Stimulated activated CD8-positive, alpha-beta memory T cell treated with anti-CD3 and anti-CD28 coated beads, Interleukin-7, amount 100 ng/mL, for 1 hour (primary cell): ENCODE data around the gene TTR.

Experiments
- DNase-seq, 2 donors: peaks; one replicate each; pipeline ENCODE4 v3.0.0-alpha.2; 2020; ENCODE audit warnings: low read depth in 2 of 2

TTR gene

DNA sequence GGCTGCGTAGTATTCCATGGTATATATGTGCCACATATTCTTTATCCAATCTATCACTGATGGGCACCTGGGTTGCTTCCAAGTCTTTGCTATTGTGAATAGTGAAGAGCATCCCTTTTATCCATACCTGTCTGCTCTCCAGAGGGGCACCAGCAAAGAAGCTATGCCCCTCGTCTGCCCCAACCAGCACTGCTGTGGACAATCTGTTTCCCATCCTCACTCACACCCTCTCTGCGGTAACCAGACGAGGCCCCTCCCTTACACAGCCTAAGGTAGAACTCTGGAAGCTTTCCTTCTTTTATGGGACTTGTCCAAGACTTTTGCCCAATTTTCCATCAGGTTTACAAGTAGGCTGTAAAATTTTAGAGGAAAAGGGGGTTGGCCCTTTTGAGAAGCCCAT, 24.9 kb downstream of the TTR start:
- no peak for DNase-seq

DNA sequence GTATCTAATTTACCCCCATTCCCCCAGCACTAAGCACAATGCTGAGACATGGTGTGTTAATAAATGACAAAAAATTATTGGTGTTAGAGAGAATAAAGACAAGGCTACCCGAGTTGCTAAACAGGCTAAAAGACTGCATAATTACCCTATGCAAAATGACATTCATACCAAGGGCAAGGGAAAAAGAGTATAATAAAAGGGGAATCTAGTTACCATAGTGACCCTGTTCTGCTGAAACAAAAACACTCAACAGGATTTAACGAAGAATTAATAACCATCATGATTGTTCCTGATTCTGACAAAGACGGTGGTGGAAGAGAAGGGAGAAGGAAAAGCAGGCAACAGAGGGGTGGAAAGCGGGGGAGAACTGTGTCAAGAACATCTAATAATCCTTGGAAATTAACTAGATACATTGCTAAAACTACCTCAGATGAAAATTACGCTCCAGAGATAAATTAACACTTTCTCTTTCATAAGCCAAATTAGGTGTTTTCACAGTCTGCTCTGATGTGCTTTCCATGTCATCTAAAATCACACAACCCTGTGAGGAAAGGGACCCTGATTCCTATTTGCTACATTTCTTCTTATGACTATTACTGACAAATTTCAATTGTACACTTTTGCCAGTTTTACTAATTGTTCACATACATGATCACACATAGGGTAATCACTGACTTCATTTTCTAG, 25.5 kb downstream of the TTR start:
- DNase-seq, result no peak

DNA sequence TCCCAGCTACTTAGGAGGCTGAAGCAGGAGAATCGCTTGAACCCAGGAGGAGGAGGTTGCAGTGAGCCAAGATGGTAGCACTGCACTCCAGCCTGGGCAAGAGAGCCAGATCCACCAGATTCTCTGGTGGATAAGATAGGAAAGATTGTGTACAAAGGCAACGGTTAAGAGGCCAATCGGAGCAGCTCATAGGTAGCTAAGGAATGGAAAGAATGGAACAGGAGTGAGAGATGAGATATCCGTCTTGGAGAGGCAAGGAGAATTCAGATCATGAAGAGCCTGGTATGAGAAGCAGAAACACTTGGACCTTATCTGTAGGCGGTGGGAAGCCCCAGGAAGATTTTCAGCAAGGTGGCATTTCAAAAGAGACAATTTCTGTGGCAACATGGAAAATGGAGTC, 27.1 kb downstream of the TTR start:
- no peak for DNase-seq

DNA sequence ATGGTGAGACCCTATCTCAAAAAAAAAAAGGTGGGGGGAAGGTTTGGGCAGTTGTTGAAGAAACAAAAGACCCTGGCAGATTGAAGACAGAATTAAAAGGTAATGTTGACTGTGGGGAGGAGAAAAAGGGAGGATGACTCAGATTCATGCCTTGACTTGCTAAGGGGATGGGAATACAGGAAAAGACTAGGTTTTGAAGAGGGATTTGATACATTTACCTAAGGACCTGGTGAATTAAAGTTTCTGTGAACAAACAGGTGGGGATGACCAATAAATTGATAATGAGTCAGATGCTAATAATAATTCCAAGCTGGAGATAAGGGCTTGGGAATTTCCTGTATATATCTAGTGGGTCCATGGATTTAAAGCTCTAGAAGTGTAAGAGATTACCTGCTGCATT, 27.6 kb downstream of the TTR start:
- no peak for DNase-seq

DNA sequence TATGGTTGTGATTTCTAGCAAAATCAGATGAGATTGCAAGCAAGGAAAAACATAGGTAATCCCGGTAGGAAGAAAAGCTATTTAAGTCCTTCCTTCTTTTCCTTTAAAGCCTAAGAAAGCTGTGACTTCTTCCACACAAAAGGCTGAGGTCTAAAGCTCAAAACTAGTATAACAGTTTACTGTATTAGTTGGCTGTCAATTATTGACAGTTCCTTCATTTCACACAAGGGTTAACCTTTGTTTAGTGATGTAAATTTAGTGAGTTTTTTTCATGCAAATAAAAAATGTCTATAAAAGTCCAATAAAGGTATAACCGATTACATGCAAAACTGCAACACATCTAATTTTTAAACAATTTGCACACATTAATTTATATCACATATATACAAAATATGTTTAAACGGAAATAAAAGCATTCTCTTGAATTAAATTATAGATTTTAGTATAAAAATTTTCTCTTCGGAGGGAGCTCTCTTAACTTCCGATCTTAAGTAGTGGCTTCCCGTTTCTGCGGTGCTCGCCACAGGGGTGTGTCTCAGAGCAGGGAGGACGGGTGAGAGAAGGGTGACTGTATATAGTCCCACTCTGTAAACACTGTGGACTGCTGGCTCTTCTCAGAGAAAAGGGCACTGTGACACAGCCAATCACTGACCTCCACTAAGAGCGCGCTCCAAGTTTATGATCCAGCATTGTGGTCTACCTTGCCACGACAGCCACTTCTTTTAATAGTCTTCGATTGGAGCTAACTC, 33.4 kb downstream of the TTR start:
- no peak for DNase-seq

DNA sequence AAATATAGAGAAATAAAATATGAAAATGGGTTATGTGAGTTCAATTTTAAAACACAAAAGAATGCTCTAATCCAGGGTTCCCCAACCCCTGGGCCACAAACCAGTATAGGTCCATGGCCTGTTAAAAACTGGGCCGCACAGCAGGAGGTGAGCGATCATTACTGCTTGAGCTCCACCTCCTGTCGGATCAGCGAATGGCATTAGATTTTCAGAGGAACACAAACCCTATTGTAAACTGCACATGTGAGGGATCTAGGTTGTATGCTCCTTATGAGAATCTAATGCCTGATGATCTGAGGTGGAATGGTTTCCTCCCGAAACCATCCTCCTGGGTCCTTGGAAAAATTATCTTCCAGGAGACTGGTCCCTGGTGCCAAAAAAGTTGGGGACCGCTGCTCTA, 34.7 kb downstream of the TTR start:
- DNase-seq, result no peak

DNA sequence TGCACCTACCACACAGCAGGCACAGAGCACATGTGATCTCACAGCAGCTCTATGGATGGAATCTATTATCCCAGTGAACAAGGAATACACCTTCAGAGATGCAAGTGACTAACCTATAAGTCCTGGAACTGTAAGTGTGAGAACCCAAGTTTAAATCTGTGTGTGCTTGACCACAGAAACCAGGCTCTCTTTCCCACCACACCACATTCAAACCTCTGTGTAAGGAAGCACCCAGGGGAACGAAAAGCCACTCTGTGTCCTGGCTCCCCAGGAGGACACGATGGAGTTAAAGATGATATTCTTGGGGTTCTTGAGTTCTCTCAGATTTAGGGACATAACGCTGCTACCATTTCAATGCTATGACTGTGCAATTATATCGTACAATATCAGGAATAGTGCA, 38.9 kb downstream of the TTR start:
- no peak for DNase-seq

DNA sequence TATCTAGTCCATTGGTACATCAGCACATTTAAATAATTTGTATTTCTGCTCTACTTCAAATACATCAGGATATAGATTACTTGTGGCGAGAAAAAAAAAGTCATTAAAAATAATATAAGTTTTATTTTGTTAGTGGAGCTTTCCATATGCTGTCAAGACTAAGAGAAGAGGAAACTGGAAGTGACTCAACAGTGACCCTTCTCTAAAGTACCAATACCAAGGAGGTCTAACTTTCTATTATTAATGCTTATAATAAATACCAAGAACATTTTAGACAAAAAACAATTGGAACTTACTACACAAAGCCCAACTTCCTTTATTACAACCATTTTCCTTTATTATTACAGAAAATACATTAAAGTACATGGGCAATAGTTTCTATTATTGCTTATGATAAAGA, 39.8 kb downstream of the TTR start:
- DNase-seq, result no peak

DNA sequence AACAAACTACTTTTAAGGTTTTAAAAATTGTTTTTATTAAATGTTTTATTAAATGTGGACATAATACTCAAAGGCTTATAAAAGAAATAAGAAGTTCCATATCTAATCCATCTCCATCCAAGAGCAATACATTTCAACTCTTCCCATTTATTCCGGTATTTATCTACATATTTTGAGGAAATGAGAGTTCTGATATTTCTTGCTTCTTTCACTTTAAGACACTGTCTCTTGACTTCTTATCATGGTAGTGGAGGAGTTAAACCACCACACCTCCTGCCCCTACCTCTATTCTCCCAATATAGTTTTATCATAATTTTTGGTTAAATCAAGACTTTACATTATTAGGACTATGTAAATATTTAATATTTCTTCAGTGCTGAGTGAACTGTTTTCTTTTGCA, 40.7 kb downstream of the TTR start:
- DNase-seq, result no peak

DNA sequence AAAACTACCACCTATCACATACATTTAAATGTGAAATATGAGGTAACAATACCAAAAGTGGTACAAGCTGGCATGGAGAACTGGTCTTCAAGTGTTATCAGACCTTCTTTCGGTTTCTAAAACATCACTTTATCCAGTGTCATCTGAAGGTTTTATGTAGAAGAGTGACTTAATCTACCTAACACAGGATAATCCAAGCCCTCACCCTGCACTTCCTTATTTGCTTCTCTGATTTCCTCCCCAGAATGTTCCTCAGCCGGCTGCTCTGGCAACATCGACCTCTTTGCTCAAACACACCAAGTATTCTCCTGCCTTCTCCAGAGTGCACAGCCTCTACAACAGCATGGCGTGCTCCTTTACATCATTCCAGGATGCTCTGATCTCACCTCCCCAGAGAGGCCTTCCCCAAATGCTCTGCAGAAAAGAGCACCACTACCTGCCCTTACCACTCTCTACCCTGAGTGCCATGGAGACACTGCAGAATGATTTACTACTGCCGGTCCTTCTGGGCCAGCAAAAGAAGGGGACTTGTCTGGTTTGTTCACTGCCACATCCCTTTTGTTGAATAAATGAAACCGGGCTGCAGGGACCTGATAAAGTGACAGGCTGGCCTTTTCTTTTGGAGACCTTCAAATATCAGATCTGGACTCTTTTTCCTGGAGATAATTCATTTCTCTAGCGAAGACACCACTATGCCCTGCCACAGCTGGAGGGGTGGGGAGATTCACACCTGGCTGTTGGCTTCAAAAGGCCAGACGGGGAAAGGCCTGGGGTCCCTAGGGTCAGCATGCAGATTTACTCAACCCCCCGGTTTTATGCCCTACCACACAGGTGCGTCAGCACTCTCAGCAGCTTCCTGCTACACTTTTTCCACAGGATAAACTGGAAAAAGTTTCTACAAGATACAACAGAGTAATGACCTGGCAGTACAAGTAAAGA, 42.0 kb downstream of the TTR start:
- no peak for DNase-seq

DNA sequence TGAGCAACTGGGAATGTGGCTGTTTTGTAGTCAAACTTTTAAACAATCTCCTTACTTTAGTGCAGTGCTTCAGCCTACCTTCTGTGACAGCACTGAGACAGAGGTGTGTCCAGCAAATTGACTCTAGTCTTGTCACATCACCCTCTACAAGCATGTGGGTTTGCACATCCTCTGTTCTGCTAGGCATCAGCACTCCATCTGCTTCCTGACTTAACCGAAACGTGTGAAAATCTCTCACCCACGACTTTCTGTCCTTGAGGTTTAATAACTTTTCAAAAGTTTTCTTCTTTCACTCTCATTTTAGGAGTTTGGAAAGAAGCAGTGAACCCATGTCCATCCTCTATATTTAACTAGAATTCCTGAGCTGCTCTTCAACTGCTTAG, 42.6 kb downstream of the TTR start:
- DNase-seq, result no peak

DNA sequence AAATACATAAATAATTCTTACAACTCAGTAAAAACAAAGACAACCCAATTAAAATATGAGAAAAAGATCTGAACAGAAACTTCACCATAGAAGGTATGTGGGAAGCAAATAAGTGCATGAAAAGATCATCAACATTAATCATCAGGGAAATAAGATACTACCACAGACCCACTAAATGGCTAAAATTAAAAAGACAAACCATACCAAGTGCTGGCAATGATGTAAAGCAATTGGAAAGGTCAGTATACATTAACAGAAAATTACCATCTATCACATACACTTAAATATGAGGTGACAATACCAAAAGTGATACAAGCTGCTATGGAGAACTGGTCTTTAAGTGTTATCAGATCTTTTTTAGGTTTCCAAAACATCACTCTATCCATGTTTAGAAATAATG, 44.7 kb downstream of the TTR start:
- no peak for DNase-seq

DNA sequence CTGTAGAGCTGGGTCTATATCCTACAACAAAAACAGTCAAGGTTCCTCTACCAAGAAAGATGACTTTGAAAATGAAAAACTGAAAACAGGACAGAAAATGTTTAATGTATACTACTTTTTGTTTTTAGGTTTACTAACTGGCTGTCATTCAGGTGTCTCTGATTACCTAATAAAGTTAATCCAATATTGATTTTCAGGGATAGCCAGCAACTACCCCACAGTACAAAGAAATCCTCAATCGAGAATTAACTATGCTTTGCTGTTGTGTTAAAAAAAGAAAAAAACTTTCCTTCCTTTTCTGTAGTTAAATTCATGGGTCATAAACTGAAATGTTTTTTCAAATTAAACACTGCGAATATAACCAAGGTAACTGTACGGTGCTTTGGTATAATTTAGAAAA, 45.8 kb downstream of the TTR start:
- DNase-seq, result no peak

DNA sequence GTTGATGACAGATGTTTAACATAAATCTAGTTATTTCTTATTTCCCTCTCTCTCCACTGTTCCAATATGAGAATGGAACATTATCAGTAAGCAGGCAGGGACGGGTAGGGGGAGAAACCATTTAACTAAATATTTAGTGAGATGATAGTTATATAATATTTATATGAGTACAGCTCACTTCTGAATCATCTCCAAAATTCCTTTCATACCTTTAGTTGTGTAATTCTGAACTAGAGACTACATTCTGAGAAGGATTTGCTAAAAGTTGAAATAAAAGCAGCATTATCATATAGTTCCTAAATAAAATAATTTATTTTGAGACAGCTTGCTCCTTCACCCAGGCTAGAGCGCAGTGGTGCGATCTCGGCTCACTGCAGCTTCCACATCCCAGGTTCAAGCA, 51.3 kb downstream of the TTR start:
- no peak for DNase-seq

DNA sequence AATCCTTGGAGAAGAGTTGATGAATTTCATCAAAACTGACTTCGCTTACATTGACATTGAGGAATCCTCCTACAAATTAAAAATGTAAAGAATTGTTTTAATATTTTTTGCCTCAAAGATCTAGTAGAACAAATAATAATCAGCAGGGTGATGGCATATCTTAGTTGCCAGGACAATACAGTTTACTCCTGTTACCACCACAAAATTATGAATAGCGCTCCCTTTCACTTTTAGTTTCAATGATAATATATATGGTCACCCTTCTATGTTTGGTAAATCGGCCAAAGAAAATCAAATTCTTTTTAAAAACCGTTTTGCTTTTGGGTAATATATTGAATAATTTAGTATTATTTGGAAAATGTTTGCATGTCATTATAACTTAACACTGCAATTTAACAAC, 53.7 kb downstream of the TTR start:
- no peak for DNase-seq

DNA sequence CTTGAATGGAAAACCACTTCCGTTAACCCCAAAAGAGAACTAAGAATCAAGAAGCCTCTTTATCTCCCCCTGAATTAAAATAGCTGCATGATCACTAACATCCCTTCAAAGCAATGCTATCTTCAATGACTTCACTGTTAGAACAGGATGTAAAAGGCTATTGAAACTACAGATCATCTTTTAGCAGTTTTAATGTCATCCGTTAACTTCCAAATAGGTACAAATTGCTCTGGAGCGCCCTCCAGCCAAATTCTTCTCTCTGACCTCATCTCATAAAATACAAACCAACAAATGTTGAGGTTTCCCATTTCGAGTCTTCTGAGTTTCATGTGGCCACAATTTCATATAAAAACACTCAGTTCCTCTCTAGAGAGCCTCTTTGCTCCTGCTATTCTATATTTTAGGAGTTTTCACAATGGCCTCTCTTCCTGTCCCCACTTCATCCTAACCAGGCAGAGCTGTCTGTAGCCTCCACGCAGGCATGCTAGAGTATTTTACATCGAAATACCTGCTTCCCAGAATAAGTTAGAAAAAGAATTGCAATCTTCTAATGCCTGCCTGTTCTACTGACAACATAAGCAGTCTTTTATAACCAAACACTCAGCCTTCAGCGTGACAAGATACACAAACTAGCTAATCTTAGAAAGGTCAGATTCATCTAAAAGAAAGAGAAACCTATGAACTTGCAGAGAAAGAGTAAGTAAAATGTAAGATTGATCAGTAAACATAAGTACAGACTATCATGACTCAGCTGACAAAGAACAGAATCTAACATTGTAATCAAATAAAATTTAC, 54.9 kb downstream of the TTR start:
- DNase-seq, result no peak

DNA sequence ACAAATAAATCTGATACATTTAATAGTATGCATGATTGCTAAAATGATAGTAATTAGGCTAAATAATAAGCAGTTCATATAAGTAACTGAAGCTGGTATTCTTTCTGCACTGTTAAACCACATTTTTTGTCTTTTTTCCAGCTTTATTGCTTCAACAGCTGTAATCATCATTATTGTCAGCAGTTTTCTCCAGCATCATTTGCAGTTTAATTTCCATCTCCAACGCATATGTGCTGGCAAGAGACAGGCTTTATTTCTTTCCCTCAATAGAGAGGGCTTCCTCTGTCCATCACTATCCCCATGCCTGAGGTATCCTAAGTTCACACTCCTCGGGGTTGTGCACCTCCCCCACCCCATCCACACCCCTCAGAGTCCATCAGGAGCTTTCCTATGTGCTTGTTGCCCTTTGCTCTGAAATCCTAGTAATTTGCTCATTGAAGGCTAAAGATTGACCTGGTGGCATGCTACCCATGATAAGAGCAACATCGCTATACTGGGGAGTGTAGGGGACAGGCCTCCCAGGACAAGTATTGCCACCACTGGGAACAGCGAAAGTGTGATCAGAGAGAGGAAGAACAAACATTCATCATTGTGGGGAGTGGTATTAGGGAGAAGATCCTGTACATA, 55.6 kb downstream of the TTR start:
- no peak for DNase-seq
